IMR-90 (cell line): ENCODE measurements around the gene SKP2. TPM values are rescaled to one million over a fixed set of nuclear protein-coding genes. Genes with fewer than 3 reads are reported as not detected.
A peak's percentile ranks its signal among the peaks of the same experiment; 100 is the strongest.

ENCODE experiments used
- ATAC-seq: fragments of 200-7000 bp; cut with Tn5 transposase; 2 replicates; pipeline ENCODE4 v1.9.1; 2020; ENCODE audit warnings: low read depth, mild to moderate bottlenecking, moderate library complexity
- Bru-seq: library from RNA; stranded (reverse); fragments of 400-500 nt; gene quantifications from one replicate; lab custom pipeline; 2021; lab: Mats Ljungman, UMichigan
- BruChase-seq, 2 experiments: library from RNA; stranded (reverse); fragments of 400-500 nt; gene quantifications; one replicate each; lab custom pipeline; 2021; lab: Mats Ljungman, UMichigan
- BruUV-seq: library from RNA; stranded (reverse); fragments of 400-500 nt; replicated peaks from 2 replicates; lab custom pipeline; 2021; lab: Mats Ljungman, UMichigan
- CTCF ChIA-PET: fragments of 300-600 bp; formaldehyde crosslinking; extraction: SDS; loops from one replicate; lab custom pipeline; 2021; ENCODE audit warnings: antibody characterized with exemption; lab: Yijun Ruan, JAX
- POLR2A ChIA-PET: fragments of 300-600 bp; sonication (Branson Sonifier 250); formaldehyde crosslinking; loops from one replicate; lab custom pipeline; 2022; ENCODE audit warnings: antibody characterized with exemption; ENCODE audit not compliant: unreplicated experiment; lab: Charles Lee
- DNase-seq: peaks from one replicate; pipeline ENCODE4 v3.0.0; 2013
- H2AFZ ChIP-seq: replicated peaks from 2 replicates; pipeline ENCODE3; 2013; ENCODE audit warnings: low read length, mild to moderate bottlenecking; ENCODE audit not compliant: poor library complexity
- H2AK5ac ChIP-seq: 2 replicates; pipeline ENCODE4 v1.6.1; 2013; ENCODE audit warnings: low read depth, low read length, inconsistent platforms
- H2AK9ac ChIP-seq: replicated peaks from 2 replicates; pipeline ENCODE3; 2013; ENCODE audit warnings: mild to moderate bottlenecking, low read depth, low read length, moderate library complexity; ENCODE audit not compliant: poor library complexity
- H2BK120ac ChIP-seq: 2 replicates; pipeline ENCODE4 v1.6.1; 2013; ENCODE audit warnings: low read depth, low read length, inconsistent platforms
- H2BK15ac ChIP-seq: 3 replicates; pipeline ENCODE4 v1.6.1; 2013; ENCODE audit warnings: low read depth, low read length, inconsistent platforms
- H2BK20ac ChIP-seq: 2 replicates; pipeline ENCODE4 v1.6.1; 2013; ENCODE audit warnings: low read depth, mild to moderate bottlenecking, inconsistent platforms, low read length, moderate library complexity
- H2BK5ac ChIP-seq: 2 replicates; pipeline ENCODE4 v1.6.1; 2013; ENCODE audit warnings: mild to moderate bottlenecking, low read depth, low read length, inconsistent platforms; ENCODE audit not compliant: poor library complexity, severe bottlenecking
- H3K14ac ChIP-seq: replicated peaks from 2 replicates; pipeline ENCODE4 v1.6.1; 2013; ENCODE audit warnings: low read depth, low read length, inconsistent platforms
- H3K18ac ChIP-seq: 2 replicates; pipeline ENCODE4 v1.6.1; 2013; ENCODE audit warnings: low read depth, low read length, control low read depth
- H3K23ac ChIP-seq: 2 replicates; pipeline ENCODE4 v1.6.1; 2013; ENCODE audit warnings: low read depth, low read length, inconsistent platforms
- H3K27ac ChIP-seq: 2 replicates; pipeline ENCODE4 v1.5.1; 2013; ENCODE audit warnings: mild to moderate bottlenecking, control low read depth, low read length; ENCODE audit not compliant: insufficient read depth
- H3K27me3 ChIP-seq: 2 replicates; pipeline ENCODE4 v1.6.1; 2013; ENCODE audit warnings: low read length; ENCODE audit not compliant: control insufficient read depth, insufficient read depth
- H3K36me3 ChIP-seq: 2 replicates; pipeline ENCODE4 v1.6.1; 2013; ENCODE audit warnings: low read length, mixed read lengths; ENCODE audit not compliant: control insufficient read depth, insufficient read depth
- H3K4ac ChIP-seq: 2 replicates; pipeline ENCODE4 v1.6.1; 2013; ENCODE audit warnings: low read depth, low read length, inconsistent platforms
- H3K4me1 ChIP-seq: 2 replicates; pipeline ENCODE4 v1.6.1; 2013; ENCODE audit warnings: low read length, mixed read lengths; ENCODE audit not compliant: control insufficient read depth, insufficient read depth
- H3K4me2 ChIP-seq: 2 replicates; pipeline ENCODE4 v1.6.1; 2013; ENCODE audit warnings: low read depth, mild to moderate bottlenecking, control low read depth, low read length, moderate library complexity
- H3K4me3 ChIP-seq: 2 replicates; pipeline ENCODE4 v1.5.1; 2013; ENCODE audit warnings: low read depth, mild to moderate bottlenecking, control low read depth, low read length, moderate library complexity; ENCODE audit not compliant: insufficient read depth
- H3K56ac ChIP-seq: 2 replicates; pipeline ENCODE4 v1.6.1; 2013; ENCODE audit warnings: low read length, inconsistent platforms; ENCODE audit not compliant: insufficient read depth; ENCODE audit errors: extremely low read depth
- H3K79me1 ChIP-seq, 2 experiments: 2 replicates each; pipeline ENCODE4 v1.6.1; 2013; ENCODE audit warnings: low read length in 2 of 2, inconsistent platforms in 1 of 2, low read depth in 1 of 2
- H3K9ac ChIP-seq: 2 replicates; pipeline ENCODE4 v1.6.1; 2013; ENCODE audit warnings: low read depth, low read length, control low read depth
- H3K9me1 ChIP-seq: 2 replicates; pipeline ENCODE4 v1.6.1; 2013; ENCODE audit warnings: low read length, inconsistent platforms; ENCODE audit not compliant: insufficient read depth
- H3K9me3 ChIP-seq: 2 replicates; pipeline ENCODE4 v1.6.1; 2013; ENCODE audit warnings: low read length; ENCODE audit not compliant: control insufficient read depth, insufficient read depth
- H4K20me1 ChIP-seq: 2 replicates; pipeline ENCODE4 v1.6.1; 2013; ENCODE audit warnings: low read length, inconsistent platforms; ENCODE audit not compliant: insufficient read depth
- H4K5ac ChIP-seq: 2 replicates; pipeline ENCODE4 v1.6.1; 2013; ENCODE audit warnings: mild to moderate bottlenecking, low read depth, low read length, control low read depth
- H4K8ac ChIP-seq, 2 experiments: 2 replicates each; pipeline ENCODE4 v1.6.1; 2013; ENCODE audit warnings: low read depth in 2 of 2, low read length in 2 of 2, control low read depth in 1 of 2, inconsistent platforms in 1 of 2
- H4K91ac ChIP-seq: 2 replicates; pipeline ENCODE4 v1.6.1; 2013; ENCODE audit warnings: low read depth, low read length, inconsistent platforms; ENCODE audit not compliant: insufficient read depth
- BHLHE40 ChIP-seq: fragments of 150-350 bp; IDR thresholded peaks from 2 replicates; pipeline ENCODE4 v1.6.1; 2016; ENCODE audit warnings: mild to moderate bottlenecking, low read depth, low read length
- FOS ChIP-seq: fragments of 150-350 bp; IDR thresholded peaks from 2 replicates; pipeline ENCODE4 v1.6.1; 2016; ENCODE audit warnings: low read depth, low read length
- MAZ ChIP-seq: IDR thresholded peaks from 2 replicates; pipeline ENCODE4 v1.6.1; 2012; ENCODE audit warnings: low read depth, mild to moderate bottlenecking, low read length, improper control_type of control experiment, moderate library complexity, borderline replicate concordance
- MXI1 ChIP-seq: IDR thresholded peaks from 2 replicates; pipeline ENCODE4 v1.6.1; 2012; ENCODE audit warnings: low read depth, mild to moderate bottlenecking, low read length, moderate library complexity, borderline replicate concordance
- POLR2A ChIP-seq: IDR thresholded peaks from 2 replicates; pipeline ENCODE4 v1.6.1; 2012; ENCODE audit warnings: mild to moderate bottlenecking, low read depth, low read length
- RAD21 ChIP-seq: IDR thresholded peaks from 2 replicates; pipeline ENCODE4 v1.6.1; 2012; ENCODE audit warnings: low read length, improper control_type of control experiment
- RCOR1 ChIP-seq: IDR thresholded peaks from 2 replicates; pipeline ENCODE4 v1.6.1; 2012; ENCODE audit warnings: mild to moderate bottlenecking, low read length, improper control_type of control experiment; ENCODE audit not compliant: insufficient replicate concordance
- WGBS, 2 experiments: methylation state at CpG; one replicate each; pipeline versions ENCODE4 v1.1.5 to v1.1.7; 2013; ENCODE audit warnings: missing lambda C conversion rate in 2 of 2; ENCODE audit not compliant: insufficient read length in 1 of 2; ENCODE audit errors: extremely low coverage in 2 of 2; 5-methylcytosine and 5-hydroxymethylcytosine counted together
- dilution Hi-C: fragments of 300-500 bp; cut with HindIII; formaldehyde crosslinking; loops from one replicate; pipeline ENCODE4 v1.14.3; 2018; ENCODE audit warnings: low sequenced_read_pairs; ENCODE audit not compliant: unreplicated experiment
- in situ Hi-C: fragments of 300-500 bp; cut with MboI; formaldehyde crosslinking; loops from 3 replicates; pipeline ENCODE4 v1.14.3; 2019; ENCODE audit warnings: low sequenced_read_pairs, inconsistent platforms, mixed read lengths
- intact Hi-C: fragments of 100-400 bp; cut with micrococcal nuclease; formaldehyde crosslinking; loops from 2 replicates; pipeline ENCODE4 v1.10.0; 2022
- long read RNA-seq: library from polyadenylated mRNA; unstranded; transcript quantifications from one replicate; pipeline ENCODE4 v2.0.0, GENCODE V29; 2021; ENCODE audit not compliant: unreplicated experiment
- polyA plus RNA-seq, 3 experiments: library from polyadenylated mRNA; depleted of rRNA; stranded (reverse); fragments of >200 nt; gene quantifications; 2 replicates each; pipeline ENCODE4 v1.2.3, GENCODE V29; 2012; ENCODE audit warnings: low replicate concordance in 1 of 3
- total RNA-seq: library from RNA; depleted of rRNA; stranded (reverse); fragments of >200 nt; gene quantifications from 2 replicates; pipeline ENCODE4 v1.2.3, GENCODE V29; 2012; rRNA removed
- TF ChIP-seq, protein P1 (sequence below): fragments of 150-350 bp; IDR thresholded peaks from 2 replicates; pipeline ENCODE4 v1.6.1; 2017; ENCODE audit warnings: mild to moderate bottlenecking, antibody characterized with exemption, low read length, low read depth

Gene SKP2
- total RNA-seq: 72.5 and 92.1 TPM in 2 replicates
- polyA plus RNA-seq (2012; rRNA removed): 19.9 and 23.3 TPM in 2 replicates
- polyA plus RNA-seq (2012; cell fraction: cytosol; rRNA removed): 9.6 and 17.9 TPM in 2 replicates
- 8.1 and 18.7 TPM in 2 replicates for polyA plus RNA-seq (2012; cell fraction: nucleus; rRNA removed; ENCODE audit: low replicate concordance)
- percentile 94 among the genes with signal in this experiment for Bru-seq, nascent RNA
- BruChase-seq, experiment 1, labeled RNA remaining after a 6-hour chase: percentile 79 among the genes with signal in this experiment
- BruChase-seq, experiment 2, labeled RNA remaining after a 2-hour chase: percentile 83 among the genes with signal in this experiment
- long read RNA-seq, transcript SKP2-202 (10 exons, 3,759 nt): major isoform, 27 of 36 reads
- long read RNA-seq, partial matches to known transcripts: 5 of 36 reads
- long read RNA-seq, other reads (novel, unspliced or antisense): 2 of 36 reads

DNA sequence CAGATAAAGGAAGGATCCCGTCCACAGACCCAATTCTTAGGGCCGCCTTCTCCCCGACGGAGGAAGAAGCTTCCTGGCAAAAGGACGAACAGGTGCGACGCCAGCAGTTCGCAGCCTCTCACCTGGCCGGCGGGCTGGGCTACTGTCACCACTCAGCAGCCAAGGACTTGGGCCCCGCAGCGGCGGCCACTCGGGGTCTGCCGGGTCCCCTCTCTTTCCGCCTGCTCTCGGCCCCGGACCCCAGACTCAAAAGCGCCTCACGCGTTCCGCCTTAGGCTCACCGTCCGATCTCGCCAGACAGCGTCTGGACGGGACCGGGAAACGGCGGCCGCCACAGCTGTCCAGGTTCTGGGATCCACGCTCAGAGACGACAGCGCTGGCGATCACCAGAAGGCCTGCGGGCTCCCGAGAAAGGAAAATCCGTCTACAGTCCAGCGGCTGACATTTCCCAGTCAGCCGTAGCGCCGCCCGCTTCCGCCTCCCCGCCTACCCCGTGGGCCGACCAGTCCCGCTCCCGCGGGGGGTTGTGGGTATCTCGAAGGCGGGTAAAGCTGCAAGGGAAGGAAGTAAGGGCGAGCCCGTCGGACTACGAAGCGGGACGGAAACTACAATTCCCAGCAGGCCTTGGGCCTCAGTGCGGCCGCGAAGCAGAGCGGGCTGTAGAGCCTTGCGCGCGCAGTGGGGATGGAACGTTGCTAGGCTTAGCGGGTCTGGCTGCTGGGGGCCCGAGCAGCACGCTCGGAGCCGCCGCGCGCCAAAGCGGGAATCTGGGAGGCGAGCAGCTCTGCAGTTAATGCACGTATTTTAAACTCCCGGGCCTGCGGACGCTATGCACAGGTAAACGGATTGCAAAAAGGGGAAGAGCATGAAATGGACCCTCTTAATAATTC lies at the start of gene SKP2, which contains the start of gene LMBRD2:
Gene SKP2, plus strand, starts transcription at position 678 of the 890 bp plus-strand sequence. Its CDS starts 152 bp downstream, at position 830.
Gene LMBRD2, minus strand, starts transcription at position 454 of the 890 bp plus-strand sequence. CDS start 8,538 bp downstream, outside the sequence.
- Histone ChIP-seq H3K18ac (peak within 1 kb of the TSS; percentile 27), H2AFZ (peak within 1 kb of the TSS; percentile 97), H2BK120ac (peak within 1 kb of the TSS; percentile 48), H3K4ac (peak within 1 kb of the TSS; percentile 65), H4K20me1 (no peaks in the 10 kb centered on the region), H3K14ac (peak within 1 kb of the TSS; percentile 77), H3K36me3 (peaks cover 8% of the 10 kb centered on the region), H4K8ac (peak within 1 kb of the TSS; percentile 63 to 76), H2AK5ac (peak within 1 kb of the TSS; percentile 39), H2AK9ac (peak within 1 kb of the TSS; percentile 82), H3K9me3 (no peaks in the 10 kb centered on the region), H3K79me1 (peaks cover 20 to 59% of the 10 kb centered on the region in 2 experiments), H4K91ac (peak within 1 kb of the TSS; percentile 76), H3K27me3 (no peaks in the 10 kb centered on the region), H3K4me3 (peak within 1 kb of the TSS; percentile 79), H3K4me2 (peak within 1 kb of the TSS; percentile 92), H3K27ac (peak within 1 kb of the TSS; percentile 87), H2BK15ac (peak within 1 kb of the TSS; percentile 41; the same call in 2 of the 3 replicates), H2BK20ac (no peak within 1 kb of the TSS), H3K9ac (peak within 1 kb of the TSS; percentile 94), H2BK5ac (peak within 1 kb of the TSS; percentile 61), H3K4me1 (peaks cover 14% of the 10 kb centered on the region), H3K23ac (peak within 1 kb of the TSS; percentile 94), H4K5ac (peak within 1 kb of the TSS; percentile 39), H3K9me1 (peaks cover 3% of the 10 kb centered on the region; the same call in 1 of the 2 replicates), H3K56ac (peak within 1 kb of the TSS; percentile 93)
- BruUV-seq: no TSS peak
- 1% methylated on average over 20 of the region's 81 CpGs; no CpG with 5 or more reads in 1 of the 2 experiments for WGBS, 2 experiments
- TF ChIP-seq BHLHE40: peak; percentile 7; the same call in 1 of the 2 replicates
- TF ChIP-seq MAZ: peak; percentile 71; the same call in 1 of the 2 replicates
- TF ChIP-seq POLR2A: peak; percentile 28; the same call in 1 of the 2 replicates
- TF ChIP-seq MXI1: peak; percentile 87
- TF ChIP-seq, protein P1, sequence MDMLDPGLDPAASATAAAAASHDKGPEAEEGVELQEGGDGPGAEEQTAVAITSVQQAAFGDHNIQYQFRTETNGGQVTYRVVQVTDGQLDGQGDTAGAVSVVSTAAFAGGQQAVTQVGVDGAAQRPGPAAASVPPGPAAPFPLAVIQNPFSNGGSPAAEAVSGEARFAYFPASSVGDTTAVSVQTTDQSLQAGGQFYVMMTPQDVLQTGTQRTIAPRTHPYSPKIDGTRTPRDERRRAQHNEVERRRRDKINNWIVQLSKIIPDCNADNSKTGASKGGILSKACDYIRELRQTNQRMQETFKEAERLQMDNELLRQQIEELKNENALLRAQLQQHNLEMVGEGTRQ: peak; percentile 38; the same call in 1 of the 2 replicates
- no peak for TF ChIP-seq FOS
- no peak for TF ChIP-seq RCOR1
- TF ChIP-seq RAD21: no peak
- ATAC-seq (peak; percentile 94), DNase-seq (peak; percentile 98)
- ChIA-PET CTCF (interaction anchor here (1.1 to 2.1 kb wide), 2 partner anchors 25 to 73 kb away, joined by 6 to 9 read pairs; no protein-coding TSS in a partner anchor), POLR2A (no interaction called here)
- dilution Hi-C loops: no loop called here
- in situ Hi-C loops: no loop called here
- intact Hi-C loops: loop anchor here (2.0 to 5.0 kb wide), 2 partner anchors 89 to 726 kb away; partner anchors contain the start of genes NADK2 and NIPBL
